ENCODE data around the gene PTGES3. TPM values are rescaled to one million over a fixed set of nuclear protein-coding genes. Genes with fewer than 3 reads are reported as not detected.

The PTGES3 gene
- total RNA-seq, 1 experiment from 2014 or later: 394 TPM

DNA sequence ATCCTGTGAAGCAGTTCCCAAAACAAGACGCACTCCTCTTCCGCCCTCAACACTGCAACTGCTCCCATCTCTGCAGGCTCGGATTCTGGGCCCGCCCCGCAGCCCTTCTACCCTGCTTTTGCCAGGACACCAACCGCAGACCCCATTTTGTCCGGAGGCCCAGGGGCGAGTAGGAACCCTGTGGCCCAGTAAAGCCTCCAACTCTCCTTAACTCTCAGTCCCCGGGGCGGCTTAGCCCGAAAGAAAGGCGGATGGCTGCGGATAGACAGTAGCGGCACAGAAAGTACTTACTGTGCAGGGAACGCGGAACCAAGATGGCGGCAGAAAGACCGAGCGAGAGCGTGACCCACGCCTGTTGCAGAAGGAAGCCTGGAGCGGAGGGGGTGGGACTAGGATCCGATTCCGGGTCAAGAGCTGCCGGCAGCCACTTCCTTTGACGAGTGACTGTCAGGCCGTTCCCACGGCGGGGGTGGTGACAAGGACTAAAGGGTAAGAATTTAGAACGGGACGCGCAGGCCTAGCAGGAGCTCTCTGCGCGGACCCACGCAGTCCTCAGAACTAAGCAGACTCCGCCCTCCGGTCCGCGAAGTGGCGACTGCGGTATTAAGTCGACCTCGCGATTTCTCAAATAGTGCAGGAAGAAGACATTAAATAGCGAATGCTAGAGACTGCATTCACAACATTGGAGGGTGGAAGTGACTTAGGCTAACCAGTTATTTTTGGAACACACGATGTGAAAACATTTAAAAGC is 37.1 kb upstream of the PTGES3 start, which contains the start of gene NACA (continued):
- no peak for TF ChIP-seq NR3C1 (CRISPR knock-in tag; conservative IDR thresholded peaks at IDR 0.05; ENCODE audit: low read depth)
- TF ChIP-seq ZBTB21 (CRISPR knock-in tag; IDR thresholded peaks at IDR 0.05; ENCODE audit: borderline replicate concordance): no peak
- TF ChIP-seq, protein P1, sequence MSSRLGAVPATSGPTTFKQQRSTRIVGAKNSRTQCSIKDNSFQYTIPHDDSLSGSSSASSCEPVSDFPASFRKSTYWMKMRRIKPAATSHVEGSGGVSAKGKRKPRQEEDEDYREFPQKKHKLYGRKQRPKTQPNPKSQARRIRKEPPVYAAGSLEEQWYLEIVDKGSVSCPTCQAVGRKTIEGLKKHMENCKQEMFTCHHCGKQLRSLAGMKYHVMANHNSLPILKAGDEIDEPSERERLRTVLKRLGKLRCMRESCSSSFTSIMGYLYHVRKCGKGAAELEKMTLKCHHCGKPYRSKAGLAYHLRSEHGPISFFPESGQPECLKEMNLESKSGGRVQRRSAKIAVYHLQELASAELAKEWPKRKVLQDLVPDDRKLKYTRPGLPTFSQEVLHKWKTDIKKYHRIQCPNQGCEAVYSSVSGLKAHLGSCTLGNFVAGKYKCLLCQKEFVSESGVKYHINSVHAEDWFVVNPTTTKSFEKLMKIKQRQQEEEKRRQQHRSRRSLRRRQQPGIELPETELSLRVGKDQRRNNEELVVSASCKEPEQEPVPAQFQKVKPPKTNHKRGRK (CRISPR knock-in tag; IDR thresholded peaks at IDR 0.05; ENCODE audit: borderline replicate concordance): no peak
- TF ChIP-seq ESRRA (CRISPR knock-in tag; IDR thresholded peaks at IDR 0.05; ENCODE audit: borderline replicate concordance): no peak; the same call in 1 of the 2 replicates
- no peak for TF ChIP-seq HMGA2 (CRISPR knock-in tag; IDR thresholded peaks at IDR 0.05)
- peak; percentile 76; the same call in 1 of the 2 replicates for TF ChIP-seq GABPB1 (CRISPR knock-in tag; IDR thresholded peaks at IDR 0.05)
- TF ChIP-seq MYBL2 (CRISPR knock-in tag; IDR thresholded peaks at IDR 0.05): peak; percentile 24; the same call in 1 of the 2 replicates
- TF ChIP-seq, protein P2, sequence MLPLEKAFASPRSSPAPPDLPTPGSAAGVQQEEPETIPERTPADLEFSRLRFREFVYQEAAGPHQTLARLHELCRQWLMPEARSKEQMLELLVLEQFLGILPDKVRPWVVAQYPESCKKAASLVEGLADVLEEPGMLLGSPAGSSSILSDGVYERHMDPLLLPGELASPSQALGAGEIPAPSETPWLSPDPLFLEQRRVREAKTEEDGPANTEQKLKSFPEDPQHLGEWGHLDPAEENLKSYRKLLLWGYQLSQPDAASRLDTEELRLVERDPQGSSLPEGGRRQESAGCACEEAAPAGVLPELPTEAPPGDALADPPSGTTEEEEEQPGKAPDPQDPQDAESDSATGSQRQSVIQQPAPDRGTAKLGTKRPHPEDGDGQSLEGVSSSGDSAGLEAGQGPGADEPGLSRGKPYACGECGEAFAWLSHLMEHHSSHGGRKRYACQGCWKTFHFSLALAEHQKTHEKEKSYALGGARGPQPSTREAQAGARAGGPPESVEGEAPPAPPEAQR (CRISPR knock-in tag; IDR thresholded peaks at IDR 0.05): no peak
- TF ChIP-seq EMX1 (CRISPR knock-in tag; IDR thresholded peaks at IDR 0.05): no peak
- TF ChIP-seq OVOL2 (CRISPR knock-in tag; IDR thresholded peaks at IDR 0.05; ENCODE audit: borderline replicate concordance): no peak
- TF ChIP-seq, protein P3, sequence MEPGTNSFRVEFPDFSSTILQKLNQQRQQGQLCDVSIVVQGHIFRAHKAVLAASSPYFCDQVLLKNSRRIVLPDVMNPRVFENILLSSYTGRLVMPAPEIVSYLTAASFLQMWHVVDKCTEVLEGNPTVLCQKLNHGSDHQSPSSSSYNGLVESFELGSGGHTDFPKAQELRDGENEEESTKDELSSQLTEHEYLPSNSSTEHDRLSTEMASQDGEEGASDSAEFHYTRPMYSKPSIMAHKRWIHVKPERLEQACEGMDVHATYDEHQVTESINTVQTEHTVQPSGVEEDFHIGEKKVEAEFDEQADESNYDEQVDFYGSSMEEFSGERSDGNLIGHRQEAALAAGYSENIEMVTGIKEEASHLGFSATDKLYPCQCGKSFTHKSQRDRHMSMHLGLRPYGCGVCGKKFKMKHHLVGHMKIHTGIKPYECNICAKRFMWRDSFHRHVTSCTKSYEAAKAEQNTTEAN (CRISPR knock-in tag; IDR thresholded peaks at IDR 0.05): peak; percentile 81
- peak; percentile 58 for TF ChIP-seq ETV6 (CRISPR knock-in tag; IDR thresholded peaks at IDR 0.05)
- TF ChIP-seq, protein P4, sequence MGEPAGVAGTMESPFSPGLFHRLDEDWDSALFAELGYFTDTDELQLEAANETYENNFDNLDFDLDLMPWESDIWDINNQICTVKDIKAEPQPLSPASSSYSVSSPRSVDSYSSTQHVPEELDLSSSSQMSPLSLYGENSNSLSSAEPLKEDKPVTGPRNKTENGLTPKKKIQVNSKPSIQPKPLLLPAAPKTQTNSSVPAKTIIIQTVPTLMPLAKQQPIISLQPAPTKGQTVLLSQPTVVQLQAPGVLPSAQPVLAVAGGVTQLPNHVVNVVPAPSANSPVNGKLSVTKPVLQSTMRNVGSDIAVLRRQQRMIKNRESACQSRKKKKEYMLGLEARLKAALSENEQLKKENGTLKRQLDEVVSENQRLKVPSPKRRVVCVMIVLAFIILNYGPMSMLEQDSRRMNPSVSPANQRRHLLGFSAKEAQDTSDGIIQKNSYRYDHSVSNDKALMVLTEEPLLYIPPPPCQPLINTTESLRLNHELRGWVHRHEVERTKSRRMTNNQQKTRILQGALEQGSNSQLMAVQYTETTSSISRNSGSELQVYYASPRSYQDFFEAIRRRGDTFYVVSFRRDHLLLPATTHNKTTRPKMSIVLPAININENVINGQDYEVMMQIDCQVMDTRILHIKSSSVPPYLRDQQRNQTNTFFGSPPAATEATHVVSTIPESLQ (CRISPR knock-in tag; IDR thresholded peaks at IDR 0.05): no peak
- 0 out of 2 replicates have a peak, but pooled peaks have one; percentile 21 for TF ChIP-seq NFATC4 (CRISPR knock-in tag; IDR thresholded peaks at IDR 0.05)
- no peak for TF ChIP-seq ZNF232 (CRISPR knock-in tag; IDR thresholded peaks at IDR 0.05)
- no peak for TF ChIP-seq ZNF219 (CRISPR knock-in tag; IDR thresholded peaks at IDR 0.05; ENCODE audit: borderline replicate concordance)
- TF ChIP-seq, protein P5, sequence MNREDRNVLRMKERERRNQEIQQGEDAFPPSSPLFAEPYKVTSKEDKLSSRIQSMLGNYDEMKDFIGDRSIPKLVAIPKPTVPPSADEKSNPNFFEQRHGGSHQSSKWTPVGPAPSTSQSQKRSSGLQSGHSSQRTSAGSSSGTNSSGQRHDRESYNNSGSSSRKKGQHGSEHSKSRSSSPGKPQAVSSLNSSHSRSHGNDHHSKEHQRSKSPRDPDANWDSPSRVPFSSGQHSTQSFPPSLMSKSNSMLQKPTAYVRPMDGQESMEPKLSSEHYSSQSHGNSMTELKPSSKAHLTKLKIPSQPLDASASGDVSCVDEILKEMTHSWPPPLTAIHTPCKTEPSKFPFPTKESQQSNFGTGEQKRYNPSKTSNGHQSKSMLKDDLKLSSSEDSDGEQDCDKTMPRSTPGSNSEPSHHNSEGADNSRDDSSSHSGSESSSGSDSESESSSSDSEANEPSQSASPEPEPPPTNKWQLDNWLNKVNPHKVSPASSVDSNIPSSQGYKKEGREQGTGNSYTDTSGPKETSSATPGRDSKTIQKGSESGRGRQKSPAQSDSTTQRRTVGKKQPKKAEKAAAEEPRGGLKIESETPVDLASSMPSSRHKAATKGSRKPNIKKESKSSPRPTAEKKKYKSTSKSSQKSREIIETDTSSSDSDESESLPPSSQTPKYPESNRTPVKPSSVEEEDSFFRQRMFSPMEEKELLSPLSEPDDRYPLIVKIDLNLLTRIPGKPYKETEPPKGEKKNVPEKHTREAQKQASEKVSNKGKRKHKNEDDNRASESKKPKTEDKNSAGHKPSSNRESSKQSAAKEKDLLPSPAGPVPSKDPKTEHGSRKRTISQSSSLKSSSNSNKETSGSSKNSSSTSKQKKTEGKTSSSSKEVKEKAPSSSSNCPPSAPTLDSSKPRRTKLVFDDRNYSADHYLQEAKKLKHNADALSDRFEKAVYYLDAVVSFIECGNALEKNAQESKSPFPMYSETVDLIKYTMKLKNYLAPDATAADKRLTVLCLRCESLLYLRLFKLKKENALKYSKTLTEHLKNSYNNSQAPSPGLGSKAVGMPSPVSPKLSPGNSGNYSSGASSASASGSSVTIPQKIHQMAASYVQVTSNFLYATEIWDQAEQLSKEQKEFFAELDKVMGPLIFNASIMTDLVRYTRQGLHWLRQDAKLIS (CRISPR knock-in tag; IDR thresholded peaks at IDR 0.05; ENCODE audit: borderline replicate concordance): peak; percentile 29; the same call in 1 of the 2 replicates
- TF ChIP-seq NR1H2 (CRISPR knock-in tag; IDR thresholded peaks at IDR 0.05): no peak
- TF ChIP-seq, protein P6, sequence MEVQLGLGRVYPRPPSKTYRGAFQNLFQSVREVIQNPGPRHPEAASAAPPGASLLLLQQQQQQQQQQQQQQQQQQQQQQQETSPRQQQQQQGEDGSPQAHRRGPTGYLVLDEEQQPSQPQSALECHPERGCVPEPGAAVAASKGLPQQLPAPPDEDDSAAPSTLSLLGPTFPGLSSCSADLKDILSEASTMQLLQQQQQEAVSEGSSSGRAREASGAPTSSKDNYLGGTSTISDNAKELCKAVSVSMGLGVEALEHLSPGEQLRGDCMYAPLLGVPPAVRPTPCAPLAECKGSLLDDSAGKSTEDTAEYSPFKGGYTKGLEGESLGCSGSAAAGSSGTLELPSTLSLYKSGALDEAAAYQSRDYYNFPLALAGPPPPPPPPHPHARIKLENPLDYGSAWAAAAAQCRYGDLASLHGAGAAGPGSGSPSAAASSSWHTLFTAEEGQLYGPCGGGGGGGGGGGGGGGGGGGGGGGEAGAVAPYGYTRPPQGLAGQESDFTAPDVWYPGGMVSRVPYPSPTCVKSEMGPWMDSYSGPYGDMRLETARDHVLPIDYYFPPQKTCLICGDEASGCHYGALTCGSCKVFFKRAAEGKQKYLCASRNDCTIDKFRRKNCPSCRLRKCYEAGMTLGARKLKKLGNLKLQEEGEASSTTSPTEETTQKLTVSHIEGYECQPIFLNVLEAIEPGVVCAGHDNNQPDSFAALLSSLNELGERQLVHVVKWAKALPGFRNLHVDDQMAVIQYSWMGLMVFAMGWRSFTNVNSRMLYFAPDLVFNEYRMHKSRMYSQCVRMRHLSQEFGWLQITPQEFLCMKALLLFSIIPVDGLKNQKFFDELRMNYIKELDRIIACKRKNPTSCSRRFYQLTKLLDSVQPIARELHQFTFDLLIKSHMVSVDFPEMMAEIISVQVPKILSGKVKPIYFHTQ (CRISPR knock-in tag; IDR thresholded peaks at IDR 0.05): 0 out of 2 replicates have a peak, but pooled peaks have one; percentile 71
- TF ChIP-seq, protein P7, sequence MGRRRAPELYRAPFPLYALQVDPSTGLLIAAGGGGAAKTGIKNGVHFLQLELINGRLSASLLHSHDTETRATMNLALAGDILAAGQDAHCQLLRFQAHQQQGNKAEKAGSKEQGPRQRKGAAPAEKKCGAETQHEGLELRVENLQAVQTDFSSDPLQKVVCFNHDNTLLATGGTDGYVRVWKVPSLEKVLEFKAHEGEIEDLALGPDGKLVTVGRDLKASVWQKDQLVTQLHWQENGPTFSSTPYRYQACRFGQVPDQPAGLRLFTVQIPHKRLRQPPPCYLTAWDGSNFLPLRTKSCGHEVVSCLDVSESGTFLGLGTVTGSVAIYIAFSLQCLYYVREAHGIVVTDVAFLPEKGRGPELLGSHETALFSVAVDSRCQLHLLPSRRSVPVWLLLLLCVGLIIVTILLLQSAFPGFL (CRISPR knock-in tag; IDR thresholded peaks at IDR 0.05; ENCODE audit: borderline replicate concordance): no peak
- no peak for TF ChIP-seq IRF2 (CRISPR knock-in tag; IDR thresholded peaks at IDR 0.05; ENCODE audit: borderline replicate concordance, low read depth)
- TF ChIP-seq, protein P8, sequence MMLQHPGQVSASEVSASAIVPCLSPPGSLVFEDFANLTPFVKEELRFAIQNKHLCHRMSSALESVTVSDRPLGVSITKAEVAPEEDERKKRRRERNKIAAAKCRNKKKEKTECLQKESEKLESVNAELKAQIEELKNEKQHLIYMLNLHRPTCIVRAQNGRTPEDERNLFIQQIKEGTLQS (CRISPR knock-in tag; conservative IDR thresholded peaks at IDR 0.05): no peak
